ENCODE results near the gene CPED1. TPM values are rescaled to one million over a fixed set of nuclear protein-coding genes. Genes with fewer than 3 reads are reported as not detected.

Gene CPED1
- total RNA-seq = 10 to 100 TPM; 32.5 to 49.5 (median 40.2) TPM

- TF ChIP-seq, protein P1, sequence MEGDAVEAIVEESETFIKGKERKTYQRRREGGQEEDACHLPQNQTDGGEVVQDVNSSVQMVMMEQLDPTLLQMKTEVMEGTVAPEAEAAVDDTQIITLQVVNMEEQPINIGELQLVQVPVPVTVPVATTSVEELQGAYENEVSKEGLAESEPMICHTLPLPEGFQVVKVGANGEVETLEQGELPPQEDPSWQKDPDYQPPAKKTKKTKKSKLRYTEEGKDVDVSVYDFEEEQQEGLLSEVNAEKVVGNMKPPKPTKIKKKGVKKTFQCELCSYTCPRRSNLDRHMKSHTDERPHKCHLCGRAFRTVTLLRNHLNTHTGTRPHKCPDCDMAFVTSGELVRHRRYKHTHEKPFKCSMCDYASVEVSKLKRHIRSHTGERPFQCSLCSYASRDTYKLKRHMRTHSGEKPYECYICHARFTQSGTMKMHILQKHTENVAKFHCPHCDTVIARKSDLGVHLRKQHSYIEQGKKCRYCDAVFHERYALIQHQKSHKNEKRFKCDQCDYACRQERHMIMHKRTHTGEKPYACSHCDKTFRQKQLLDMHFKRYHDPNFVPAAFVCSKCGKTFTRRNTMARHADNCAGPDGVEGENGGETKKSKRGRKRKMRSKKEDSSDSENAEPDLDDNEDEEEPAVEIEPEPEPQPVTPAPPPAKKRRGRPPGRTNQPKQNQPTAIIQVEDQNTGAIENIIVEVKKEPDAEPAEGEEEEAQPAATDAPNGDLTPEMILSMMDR (IDR thresholded peaks at IDR 0.05; ENCODE audit: low read depth) = no peak
Observed at GRCh38 chr7:120988591-120989256, at the start of gene CPED1. Gene CPED1, plus strand, starts transcription at chr7:120988711. Its CDS starts 911 bp downstream, at chr7:120989622.

GRCh38 chr7:120939345-120939744, 49.2 kb upstream of the CPED1 start:
- TF ChIP-seq, protein P1 (IDR thresholded peaks at IDR 0.05; ENCODE audit: low read depth) = no peak

- TF ChIP-seq, protein P1 (IDR thresholded peaks at IDR 0.05; ENCODE audit: low read depth) = no peak
Observed at GRCh38 chr7:120941064-120941463, 47.4 kb upstream of the CPED1 start.

DNA sequence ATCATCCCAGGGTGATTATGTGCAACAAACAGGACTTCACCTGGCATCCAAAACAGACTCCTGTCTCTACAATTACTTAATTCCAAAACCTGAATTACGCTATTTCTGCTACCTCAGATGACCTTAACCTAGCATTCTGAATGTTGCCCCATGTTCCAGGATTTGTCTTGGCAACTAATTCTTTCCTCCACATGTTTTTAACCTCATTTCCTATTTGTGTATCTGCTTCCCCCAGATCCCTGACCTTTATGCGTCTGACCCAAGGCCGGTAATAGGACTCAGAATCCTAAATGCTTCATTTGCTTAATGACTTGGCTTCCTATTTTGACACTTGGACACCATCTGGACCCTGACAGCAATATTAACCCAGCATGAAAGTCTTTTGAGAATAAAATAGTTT, 46.7 kb upstream of the CPED1 start:
- TF ChIP-seq, protein P1 (IDR thresholded peaks at IDR 0.05; ENCODE audit: low read depth) = no peak

DNA sequence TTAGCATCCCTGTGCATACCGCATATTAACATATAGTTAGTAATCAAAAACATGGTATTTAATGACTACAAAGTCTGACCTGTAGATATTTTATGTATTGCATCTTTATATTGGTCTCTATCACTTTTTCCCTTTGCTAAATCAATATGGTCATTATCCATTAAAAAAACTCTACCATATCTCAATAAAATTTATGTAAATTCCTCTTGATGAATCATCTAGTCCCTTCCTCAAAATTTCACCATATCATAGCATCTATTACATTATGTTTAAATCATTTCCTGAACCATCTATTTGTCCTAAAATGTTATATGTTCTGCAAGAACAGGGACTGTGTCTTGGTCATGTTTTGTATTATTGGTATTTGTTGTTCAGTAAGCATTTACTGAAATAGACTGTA, 45.6 kb upstream of the CPED1 start:
- TF ChIP-seq, protein P1 (IDR thresholded peaks at IDR 0.05; ENCODE audit: low read depth) = no peak

DNA sequence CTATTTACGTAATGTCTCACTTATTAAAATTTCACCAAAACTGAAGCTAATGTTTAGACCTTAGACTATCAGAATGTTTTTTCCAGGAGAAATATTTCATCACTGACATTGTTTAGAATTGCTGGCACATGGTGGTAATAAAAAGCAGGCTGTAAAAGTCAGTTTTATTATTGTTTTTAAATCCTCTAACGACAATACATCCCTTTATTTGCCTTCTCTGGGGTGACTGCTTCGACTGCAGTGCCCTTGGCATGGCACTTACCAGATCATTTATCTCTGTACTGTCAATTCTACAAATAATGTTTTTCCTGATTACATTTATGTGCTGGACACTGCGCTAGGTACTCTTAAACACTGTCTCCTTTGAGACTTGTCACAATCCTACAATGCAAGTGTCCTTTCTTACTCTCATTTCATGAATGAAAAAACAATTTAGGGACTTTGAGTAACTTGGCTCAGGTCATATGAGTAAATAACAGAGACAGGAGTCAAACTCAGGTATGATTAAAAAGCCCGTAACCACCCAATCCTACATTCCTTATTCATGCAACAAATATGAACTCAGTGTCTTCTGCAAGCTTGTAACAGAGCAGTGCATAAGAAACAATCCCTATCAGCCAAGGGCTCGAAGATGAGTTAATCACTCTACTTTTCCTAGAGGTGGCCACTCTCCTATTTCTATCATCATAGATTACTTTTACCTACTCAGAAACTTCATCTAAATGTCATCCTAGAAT, 43.5 kb upstream of the CPED1 start:
- TF ChIP-seq, protein P1 (IDR thresholded peaks at IDR 0.05; ENCODE audit: low read depth) = no peak

GRCh38 chr7:120947980-120948379, 40.5 kb upstream of the CPED1 start:
- TF ChIP-seq, protein P1 (IDR thresholded peaks at IDR 0.05; ENCODE audit: low read depth) = no peak
